GM11168 (cell line): ENCODE measurements around the gene KRCC1.
"Not testable (repeated sequence)": the region's sequence is repeated elsewhere in the genome, so short reads cannot be mapped to it uniquely, and the experiment has no call there.

ENCODE experiments used
- in situ Hi-C: fragments of 300-500 bp; cut with MboI; formaldehyde crosslinking; loops from one replicate; pipeline ENCODE4 v1.12.0; 2022; ENCODE audit warnings: low sequenced_read_pairs; ENCODE audit not compliant: unreplicated experiment

The KRCC1 gene

GRCh38 chr2:88010136-88010535 is 45.4 kb downstream of the KRCC1 start:
- in situ Hi-C loops: no loop called here

GRCh38 chr2:88006912-88007439 is 48.6 kb downstream of the KRCC1 start:
- in situ Hi-C loops: no loop called here

GRCh38 chr2:88005776-88006175 is 49.8 kb downstream of the KRCC1 start:
- in situ Hi-C loops: no loop called here

- in situ Hi-C loops: no loop called here
Measured at GRCh38 chr2:88003074-88003755, 52.4 kb downstream of the KRCC1 start.

GRCh38 chr2:88002359-88002707 is 53.2 kb downstream of the KRCC1 start:
- in situ Hi-C loops: no loop called here

DNA sequence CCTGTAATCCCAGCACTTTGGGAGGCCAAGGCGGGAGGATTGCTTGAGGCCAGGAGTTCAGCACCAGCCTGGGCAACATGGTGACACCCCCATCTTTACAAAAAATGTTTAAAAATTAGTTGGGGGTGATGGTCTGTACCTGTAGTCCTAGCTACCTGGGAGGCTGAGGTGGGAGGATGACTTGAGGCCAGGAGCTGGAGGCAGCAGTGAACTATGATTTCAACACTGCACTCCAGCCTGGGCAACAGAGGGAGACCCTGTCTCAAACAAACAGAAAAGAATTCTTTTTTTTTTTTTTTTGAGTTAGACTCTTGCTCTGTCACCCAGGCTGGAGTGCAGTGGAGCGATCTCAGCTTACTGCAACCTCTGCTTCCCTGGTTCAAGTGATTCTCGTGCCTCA is 55.1 kb downstream of the KRCC1 start:
- in situ Hi-C loops: not testable (repeated sequence)

DNA sequence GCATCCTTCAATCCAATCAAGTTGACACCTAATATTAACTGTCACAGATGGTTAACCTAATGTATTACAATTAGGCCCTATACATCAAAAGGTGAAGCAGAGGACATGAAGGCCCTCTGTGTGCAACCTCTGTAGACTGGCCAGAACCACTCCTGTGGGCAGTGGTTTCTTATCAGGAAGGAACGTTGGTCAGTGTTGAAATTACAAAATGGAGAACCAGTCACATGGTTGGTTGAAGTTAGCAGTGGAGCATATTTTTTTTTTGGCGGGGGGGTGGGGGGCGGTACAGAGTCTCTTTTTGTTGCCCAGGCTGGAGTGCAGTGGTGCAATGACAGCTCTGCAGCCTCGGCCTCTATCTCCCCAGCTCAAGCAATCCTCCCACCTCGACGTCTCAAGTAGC is 59.0 kb downstream of the KRCC1 start:
- in situ Hi-C loops: no loop called here

DNA sequence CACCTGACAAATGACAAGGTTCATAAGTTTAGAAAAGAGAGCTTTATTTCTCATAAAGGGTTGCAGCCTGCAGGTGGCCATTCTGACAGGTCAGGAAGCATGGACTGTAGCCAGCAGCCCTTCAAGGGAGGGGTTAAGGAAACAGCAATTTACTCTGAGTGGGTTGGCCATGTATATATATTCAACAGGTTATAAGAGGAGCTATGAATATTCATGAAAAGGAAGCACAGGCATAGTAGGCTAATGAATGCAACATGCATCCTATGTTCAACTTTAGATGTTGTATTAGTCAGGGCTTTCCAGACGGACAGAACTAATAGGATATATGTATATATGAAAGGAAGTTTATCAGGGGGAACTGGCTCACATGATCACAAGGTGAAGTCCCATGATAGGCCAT is 59.8 kb downstream of the KRCC1 start:
- in situ Hi-C loops: no loop called here

- in situ Hi-C loops: loop anchor here (5.0 kb wide), 1 partner anchor 1092 kb away; no protein-coding TSS in a partner anchor
Measured at GRCh38 chr2:87994304-87994850, 61.2 kb downstream of the KRCC1 start.

DNA sequence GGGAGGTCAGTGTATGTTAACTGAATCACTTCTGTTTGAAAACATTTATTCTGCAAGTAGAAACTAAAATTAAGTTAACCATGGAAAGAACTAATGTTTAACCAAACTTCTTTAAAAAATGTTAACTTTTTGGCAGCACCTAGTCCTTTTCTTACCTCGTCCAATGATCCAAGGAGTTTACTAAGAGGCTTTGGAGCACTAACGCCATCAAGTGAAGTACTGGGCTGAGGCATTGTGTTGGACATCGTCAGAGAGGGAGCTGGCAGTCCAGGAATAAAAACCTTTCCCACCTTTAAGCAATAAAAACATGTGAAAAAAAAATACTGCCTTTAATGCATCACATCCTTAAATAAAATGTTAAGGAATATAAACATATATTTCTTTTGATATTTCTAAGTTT is 63.0 kb downstream of the KRCC1 start:
- in situ Hi-C loops: loop anchor here (5.0 kb wide), 1 partner anchor 1090 kb away; no protein-coding TSS in a partner anchor

GRCh38 chr2:87987473-87987872 is 68.1 kb downstream of the KRCC1 start:
- in situ Hi-C loops: not testable (repeated sequence)

DNA sequence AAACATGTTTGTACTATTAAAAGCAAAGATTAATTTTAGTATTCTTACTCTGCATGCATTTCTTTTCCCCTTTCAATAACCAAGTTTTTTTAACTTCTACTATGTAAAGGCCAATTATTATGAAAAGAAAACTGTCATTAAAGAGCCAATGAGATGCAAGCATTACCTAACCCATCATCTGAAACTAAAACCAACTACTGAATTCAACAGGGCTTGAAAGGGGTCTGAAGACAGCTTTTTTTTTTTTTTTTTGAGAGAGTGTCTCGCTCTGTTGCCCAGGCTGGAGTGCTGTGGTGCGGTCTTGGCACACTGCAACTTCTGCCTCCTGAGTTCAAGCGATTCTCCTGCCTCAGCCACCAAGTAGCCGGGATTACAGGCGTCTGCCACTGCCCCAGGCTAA is 69.7 kb downstream of the KRCC1 start:
- in situ Hi-C loops: not testable (repeated sequence)

GRCh38 chr2:87981182-87981581 is 74.4 kb downstream of the KRCC1 start:
- in situ Hi-C loops: not testable (repeated sequence)
